GM23338 (cell line): ENCODE results near the gene LPP. TPM values are rescaled to one million over a fixed set of nuclear protein-coding genes. Genes with fewer than 3 reads are reported as not detected.

Source experiments
- ATAC-seq: fragments of 200-7000 bp; cut with Tn5 transposase; 3 replicates; pipeline ENCODE4 v1.9.1; 2020
- DNase-seq: peaks from one replicate; pipeline ENCODE4 v3.0.0-alpha.2; 2015; ENCODE audit warnings: low spot score
- H2AFZ ChIP-seq: fragments of 200-600 bp; sonication (generic); 2 replicates; pipeline ENCODE4 v1.8.0; 2016; ENCODE audit warnings: antibody characterized with exemption, mild to moderate bottlenecking, moderate library complexity
- H3F3A ChIP-seq: fragments of 200-600 bp; sonication (generic); replicated peaks from 2 replicates; pipeline ENCODE4 v1.8.0; 2017; ENCODE audit warnings: antibody characterized with exemption, mixed run types, low read depth
- H3K27ac ChIP-seq: fragments of 200-600 bp; sonication (generic); 2 replicates; pipeline ENCODE4 v1.6.1; 2016; ENCODE audit warnings: low read depth
- H3K27me3 ChIP-seq: fragments of 200-600 bp; sonication (generic); 2 replicates; pipeline ENCODE4 v1.8.0; 2016; ENCODE audit warnings: mild to moderate bottlenecking, mixed run types, moderate library complexity; ENCODE audit not compliant: insufficient read depth
- H3K36me3 ChIP-seq: fragments of 200-600 bp; sonication (generic); 2 replicates; pipeline ENCODE4 v1.8.0; 2016; ENCODE audit warnings: mild to moderate bottlenecking; ENCODE audit not compliant: insufficient read depth
- H3K4me1 ChIP-seq: fragments of 200-600 bp; sonication (generic); 2 replicates; pipeline ENCODE4 v1.8.0; 2016; ENCODE audit warnings: mild to moderate bottlenecking, moderate library complexity; ENCODE audit not compliant: insufficient read depth
- H3K4me2 ChIP-seq: fragments of 200-600 bp; sonication (generic); 2 replicates; pipeline ENCODE4 v1.7.1; 2017; ENCODE audit warnings: mixed run types
- H3K4me3 ChIP-seq: fragments of 200-600 bp; sonication (generic); 2 replicates; pipeline ENCODE4 v1.6.1; 2016; ENCODE audit warnings: mixed run types
- H3K79me2 ChIP-seq: fragments of 200-600 bp; sonication (generic); replicated peaks from 2 replicates; pipeline ENCODE4 v1.8.0; 2017; ENCODE audit warnings: mild to moderate bottlenecking; ENCODE audit not compliant: insufficient read depth
- H3K9me2 ChIP-seq: fragments of 200-600 bp; sonication (generic); 2 replicates; pipeline ENCODE4 v1.8.0; 2017; ENCODE audit not compliant: insufficient read depth
- H4K20me1 ChIP-seq: fragments of 200-600 bp; sonication (generic); replicated peaks from 2 replicates; pipeline ENCODE4 v1.8.0; 2017; ENCODE audit warnings: mild to moderate bottlenecking; ENCODE audit not compliant: insufficient read depth
- H3K27ac Mint-ChIP-seq: 2 replicates; pipeline ENCODE4 v1.8.0; 2020; ENCODE audit warnings: inconsistent platforms, mild to moderate bottlenecking, moderate library complexity, mixed read lengths
- H3K27me3 Mint-ChIP-seq: 3 replicates; pipeline ENCODE4 v1.8.0; 2022; ENCODE audit warnings: low read depth, mild to moderate bottlenecking, moderate library complexity, mixed read lengths, inconsistent platforms; ENCODE audit not compliant: insufficient read depth, poor library complexity
- H3K36me3 Mint-ChIP-seq: 3 replicates; pipeline ENCODE4 v1.8.0; 2021; ENCODE audit warnings: low read depth, mild to moderate bottlenecking, inconsistent platforms, moderate library complexity, mixed read lengths
- H3K4me1 Mint-ChIP-seq: 3 replicates; pipeline ENCODE4 v1.8.0; 2020; ENCODE audit warnings: mild to moderate bottlenecking, inconsistent platforms, mixed read lengths
- H3K4me3 Mint-ChIP-seq: 3 replicates; pipeline ENCODE4 v1.8.0; 2021; ENCODE audit warnings: moderate library complexity, mild to moderate bottlenecking, inconsistent platforms, mixed read lengths
- H3K9me3 Mint-ChIP-seq: 3 replicates; pipeline ENCODE4 v1.8.0; 2020; ENCODE audit warnings: moderate library complexity, mild to moderate bottlenecking, inconsistent platforms, mixed read lengths
- CREB1 ChIP-seq: fragments of 250-450 bp; sonication (Bioruptor Pico); IDR thresholded peaks from 2 replicates; pipeline ENCODE4 v1.5.0; 2020; ENCODE audit warnings: low read depth, mild to moderate bottlenecking, moderate library complexity
- EZH2 ChIP-seq: fragments of 200-600 bp; sonication (generic); IDR thresholded peaks from one replicate; pipeline ENCODE4 v1.8.0; 2017; ENCODE audit warnings: antibody characterized with exemption, mild to moderate bottlenecking, low read depth; ENCODE audit not compliant: unreplicated experiment
- EZH2phosphoT487 ChIP-seq: fragments of 200-600 bp; sonication (generic); IDR thresholded peaks from one replicate; pipeline ENCODE4 v1.8.1; 2018; ENCODE audit warnings: antibody characterized with exemption; ENCODE audit not compliant: unreplicated experiment
- JUNB ChIP-seq: IDR thresholded peaks from one replicate; pipeline ENCODE4 v1.6.1; 2016; ENCODE audit warnings: antibody characterized with exemption; ENCODE audit not compliant: unreplicated experiment
- NANOG ChIP-seq: IDR thresholded peaks from 2 replicates; pipeline ENCODE4 v1.6.1; 2016; ENCODE audit warnings: antibody characterized with exemption, borderline replicate concordance
- POLR2AphosphoS5 ChIP-seq: IDR thresholded peaks from 2 replicates; pipeline ENCODE4 v1.6.1; 2016; ENCODE audit warnings: antibody characterized with exemption, low read depth
- STAT1 ChIP-seq: IDR thresholded peaks from one replicate; pipeline ENCODE4 v1.6.1; 2016; ENCODE audit warnings: antibody characterized with exemption; ENCODE audit not compliant: unreplicated experiment
- ZNF114 ChIP-seq: fragments of 250-450 bp; sonication (Bioruptor Pico); IDR thresholded peaks from 2 replicates; pipeline ENCODE4 v1.5.0; 2020; ENCODE audit warnings: mild to moderate bottlenecking, moderate library complexity
- ZNF331 ChIP-seq: fragments of 250-450 bp; sonication (Bioruptor Pico); IDR thresholded peaks from 2 replicates; pipeline ENCODE4 v1.5.0; 2020; ENCODE audit warnings: low read depth, mild to moderate bottlenecking, moderate library complexity
- polyA plus RNA-seq: library from polyadenylated mRNA; unstranded; fragments of >200 nt; fragmentation: Nextera tagmentation; extraction: Ambion mirVana; gene quantifications from 2 replicates; pipeline ENCODE4 v1.2.1, GENCODE V29; 2016
- total RNA-seq: library from RNA; depleted of rRNA; stranded (reverse); fragments of >200 nt; shearing (Covaris generic); gene quantifications from 2 replicates; pipeline ENCODE4 v1.2.3, GENCODE V29; 2014
- TF ChIP-seq, protein P1 (sequence below): IDR thresholded peaks from 2 replicates; pipeline ENCODE4 v1.6.1; 2016; ENCODE audit warnings: antibody characterized with exemption
- TF ChIP-seq, protein P2 (sequence below), 2 experiments: fragments of 200-600 bp in 1 of 2; sonication (generic) in 1 of 2; conservative IDR thresholded peaks; 2 replicates each; pipeline versions ENCODE4 v1.5.1 to v1.6.1; 2016 to 2017; ENCODE audit warnings: antibody characterized with exemption in 2 of 2, low read depth in 2 of 2, mild to moderate bottlenecking in 2 of 2, moderate library complexity in 1 of 2
- TF ChIP-seq, protein P3 (sequence below): IDR thresholded peaks from one replicate; pipeline ENCODE4 v1.6.1; 2018; ENCODE audit warnings: antibody characterized with exemption; ENCODE audit not compliant: unreplicated experiment
- TF ChIP-seq, protein P4 (sequence below): fragments of 250-450 bp; sonication (Bioruptor Pico); IDR thresholded peaks from 2 replicates; pipeline ENCODE4 v1.5.0; 2020; ENCODE audit warnings: mild to moderate bottlenecking, moderate library complexity

LPP gene
- total and polyA plus RNA-seq, 2 experiments from 2014 or later = 23.0 to 35.2 TPM

DNA sequence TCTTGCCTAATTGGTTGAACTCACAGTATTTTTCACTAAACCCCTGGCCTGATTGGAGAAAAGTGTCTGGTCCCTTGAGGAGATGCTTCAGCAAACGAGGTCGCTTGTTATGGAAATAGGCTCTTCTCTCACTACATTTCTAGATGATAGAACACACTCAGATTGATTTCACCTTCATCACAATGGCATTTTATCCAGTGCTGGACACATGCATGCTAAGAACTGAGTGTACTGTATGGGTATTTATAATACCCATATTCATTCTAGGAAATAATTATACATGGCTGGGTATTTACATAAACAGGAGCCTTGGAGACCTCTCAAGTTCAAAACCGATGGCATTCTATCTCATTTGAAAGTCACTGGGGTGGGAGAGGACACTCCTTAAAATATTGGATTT is 444.9 kb downstream of the LPP start:
- Histone ChIP-seq H3K27ac (no peak overlapping the region), H3F3A (no peaks in the 10 kb centered on the region), H3K4me2 (no peak overlapping the region), H4K20me1 (no peaks in the 10 kb centered on the region), H3K36me3 (no peaks in the 10 kb centered on the region), H3K27me3 (no peaks in the 10 kb centered on the region), H2AFZ (no peak overlapping the region), H3K4me1 (no peaks in the 10 kb centered on the region), H3K9me2 (no peaks in the 10 kb centered on the region), H3K4me3 (no peak overlapping the region), H3K79me2 (no peaks in the 10 kb centered on the region)
- ATAC-seq = no peak
- TF ChIP-seq JUNB (no peak), ZNF331 (CRISPR knock-in tag) (no peak), EZH2 (no peak), POLR2AphosphoS5 (no peak), EZH2phosphoT487 (no peak), STAT1 (no peak), NANOG (no peak), ZNF114 (CRISPR knock-in tag) (no peak), CREB1 (CRISPR knock-in tag) (no peak)
- TF ChIP-seq, protein P1, sequence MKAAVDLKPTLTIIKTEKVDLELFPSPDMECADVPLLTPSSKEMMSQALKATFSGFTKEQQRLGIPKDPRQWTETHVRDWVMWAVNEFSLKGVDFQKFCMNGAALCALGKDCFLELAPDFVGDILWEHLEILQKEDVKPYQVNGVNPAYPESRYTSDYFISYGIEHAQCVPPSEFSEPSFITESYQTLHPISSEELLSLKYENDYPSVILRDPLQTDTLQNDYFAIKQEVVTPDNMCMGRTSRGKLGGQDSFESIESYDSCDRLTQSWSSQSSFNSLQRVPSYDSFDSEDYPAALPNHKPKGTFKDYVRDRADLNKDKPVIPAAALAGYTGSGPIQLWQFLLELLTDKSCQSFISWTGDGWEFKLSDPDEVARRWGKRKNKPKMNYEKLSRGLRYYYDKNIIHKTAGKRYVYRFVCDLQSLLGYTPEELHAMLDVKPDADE = no peak
- TF ChIP-seq, protein P2, sequence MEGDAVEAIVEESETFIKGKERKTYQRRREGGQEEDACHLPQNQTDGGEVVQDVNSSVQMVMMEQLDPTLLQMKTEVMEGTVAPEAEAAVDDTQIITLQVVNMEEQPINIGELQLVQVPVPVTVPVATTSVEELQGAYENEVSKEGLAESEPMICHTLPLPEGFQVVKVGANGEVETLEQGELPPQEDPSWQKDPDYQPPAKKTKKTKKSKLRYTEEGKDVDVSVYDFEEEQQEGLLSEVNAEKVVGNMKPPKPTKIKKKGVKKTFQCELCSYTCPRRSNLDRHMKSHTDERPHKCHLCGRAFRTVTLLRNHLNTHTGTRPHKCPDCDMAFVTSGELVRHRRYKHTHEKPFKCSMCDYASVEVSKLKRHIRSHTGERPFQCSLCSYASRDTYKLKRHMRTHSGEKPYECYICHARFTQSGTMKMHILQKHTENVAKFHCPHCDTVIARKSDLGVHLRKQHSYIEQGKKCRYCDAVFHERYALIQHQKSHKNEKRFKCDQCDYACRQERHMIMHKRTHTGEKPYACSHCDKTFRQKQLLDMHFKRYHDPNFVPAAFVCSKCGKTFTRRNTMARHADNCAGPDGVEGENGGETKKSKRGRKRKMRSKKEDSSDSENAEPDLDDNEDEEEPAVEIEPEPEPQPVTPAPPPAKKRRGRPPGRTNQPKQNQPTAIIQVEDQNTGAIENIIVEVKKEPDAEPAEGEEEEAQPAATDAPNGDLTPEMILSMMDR (conservative IDR thresholded peaks at IDR 0.05; ENCODE audit: low read depth in 2 of 2) = no peak
- TF ChIP-seq, protein P3, sequence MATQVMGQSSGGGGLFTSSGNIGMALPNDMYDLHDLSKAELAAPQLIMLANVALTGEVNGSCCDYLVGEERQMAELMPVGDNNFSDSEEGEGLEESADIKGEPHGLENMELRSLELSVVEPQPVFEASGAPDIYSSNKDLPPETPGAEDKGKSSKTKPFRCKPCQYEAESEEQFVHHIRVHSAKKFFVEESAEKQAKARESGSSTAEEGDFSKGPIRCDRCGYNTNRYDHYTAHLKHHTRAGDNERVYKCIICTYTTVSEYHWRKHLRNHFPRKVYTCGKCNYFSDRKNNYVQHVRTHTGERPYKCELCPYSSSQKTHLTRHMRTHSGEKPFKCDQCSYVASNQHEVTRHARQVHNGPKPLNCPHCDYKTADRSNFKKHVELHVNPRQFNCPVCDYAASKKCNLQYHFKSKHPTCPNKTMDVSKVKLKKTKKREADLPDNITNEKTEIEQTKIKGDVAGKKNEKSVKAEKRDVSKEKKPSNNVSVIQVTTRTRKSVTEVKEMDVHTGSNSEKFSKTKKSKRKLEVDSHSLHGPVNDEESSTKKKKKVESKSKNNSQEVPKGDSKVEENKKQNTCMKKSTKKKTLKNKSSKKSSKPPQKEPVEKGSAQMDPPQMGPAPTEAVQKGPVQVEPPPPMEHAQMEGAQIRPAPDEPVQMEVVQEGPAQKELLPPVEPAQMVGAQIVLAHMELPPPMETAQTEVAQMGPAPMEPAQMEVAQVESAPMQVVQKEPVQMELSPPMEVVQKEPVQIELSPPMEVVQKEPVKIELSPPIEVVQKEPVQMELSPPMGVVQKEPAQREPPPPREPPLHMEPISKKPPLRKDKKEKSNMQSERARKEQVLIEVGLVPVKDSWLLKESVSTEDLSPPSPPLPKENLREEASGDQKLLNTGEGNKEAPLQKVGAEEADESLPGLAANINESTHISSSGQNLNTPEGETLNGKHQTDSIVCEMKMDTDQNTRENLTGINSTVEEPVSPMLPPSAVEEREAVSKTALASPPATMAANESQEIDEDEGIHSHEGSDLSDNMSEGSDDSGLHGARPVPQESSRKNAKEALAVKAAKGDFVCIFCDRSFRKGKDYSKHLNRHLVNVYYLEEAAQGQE = no peak
- TF ChIP-seq, protein P4, sequence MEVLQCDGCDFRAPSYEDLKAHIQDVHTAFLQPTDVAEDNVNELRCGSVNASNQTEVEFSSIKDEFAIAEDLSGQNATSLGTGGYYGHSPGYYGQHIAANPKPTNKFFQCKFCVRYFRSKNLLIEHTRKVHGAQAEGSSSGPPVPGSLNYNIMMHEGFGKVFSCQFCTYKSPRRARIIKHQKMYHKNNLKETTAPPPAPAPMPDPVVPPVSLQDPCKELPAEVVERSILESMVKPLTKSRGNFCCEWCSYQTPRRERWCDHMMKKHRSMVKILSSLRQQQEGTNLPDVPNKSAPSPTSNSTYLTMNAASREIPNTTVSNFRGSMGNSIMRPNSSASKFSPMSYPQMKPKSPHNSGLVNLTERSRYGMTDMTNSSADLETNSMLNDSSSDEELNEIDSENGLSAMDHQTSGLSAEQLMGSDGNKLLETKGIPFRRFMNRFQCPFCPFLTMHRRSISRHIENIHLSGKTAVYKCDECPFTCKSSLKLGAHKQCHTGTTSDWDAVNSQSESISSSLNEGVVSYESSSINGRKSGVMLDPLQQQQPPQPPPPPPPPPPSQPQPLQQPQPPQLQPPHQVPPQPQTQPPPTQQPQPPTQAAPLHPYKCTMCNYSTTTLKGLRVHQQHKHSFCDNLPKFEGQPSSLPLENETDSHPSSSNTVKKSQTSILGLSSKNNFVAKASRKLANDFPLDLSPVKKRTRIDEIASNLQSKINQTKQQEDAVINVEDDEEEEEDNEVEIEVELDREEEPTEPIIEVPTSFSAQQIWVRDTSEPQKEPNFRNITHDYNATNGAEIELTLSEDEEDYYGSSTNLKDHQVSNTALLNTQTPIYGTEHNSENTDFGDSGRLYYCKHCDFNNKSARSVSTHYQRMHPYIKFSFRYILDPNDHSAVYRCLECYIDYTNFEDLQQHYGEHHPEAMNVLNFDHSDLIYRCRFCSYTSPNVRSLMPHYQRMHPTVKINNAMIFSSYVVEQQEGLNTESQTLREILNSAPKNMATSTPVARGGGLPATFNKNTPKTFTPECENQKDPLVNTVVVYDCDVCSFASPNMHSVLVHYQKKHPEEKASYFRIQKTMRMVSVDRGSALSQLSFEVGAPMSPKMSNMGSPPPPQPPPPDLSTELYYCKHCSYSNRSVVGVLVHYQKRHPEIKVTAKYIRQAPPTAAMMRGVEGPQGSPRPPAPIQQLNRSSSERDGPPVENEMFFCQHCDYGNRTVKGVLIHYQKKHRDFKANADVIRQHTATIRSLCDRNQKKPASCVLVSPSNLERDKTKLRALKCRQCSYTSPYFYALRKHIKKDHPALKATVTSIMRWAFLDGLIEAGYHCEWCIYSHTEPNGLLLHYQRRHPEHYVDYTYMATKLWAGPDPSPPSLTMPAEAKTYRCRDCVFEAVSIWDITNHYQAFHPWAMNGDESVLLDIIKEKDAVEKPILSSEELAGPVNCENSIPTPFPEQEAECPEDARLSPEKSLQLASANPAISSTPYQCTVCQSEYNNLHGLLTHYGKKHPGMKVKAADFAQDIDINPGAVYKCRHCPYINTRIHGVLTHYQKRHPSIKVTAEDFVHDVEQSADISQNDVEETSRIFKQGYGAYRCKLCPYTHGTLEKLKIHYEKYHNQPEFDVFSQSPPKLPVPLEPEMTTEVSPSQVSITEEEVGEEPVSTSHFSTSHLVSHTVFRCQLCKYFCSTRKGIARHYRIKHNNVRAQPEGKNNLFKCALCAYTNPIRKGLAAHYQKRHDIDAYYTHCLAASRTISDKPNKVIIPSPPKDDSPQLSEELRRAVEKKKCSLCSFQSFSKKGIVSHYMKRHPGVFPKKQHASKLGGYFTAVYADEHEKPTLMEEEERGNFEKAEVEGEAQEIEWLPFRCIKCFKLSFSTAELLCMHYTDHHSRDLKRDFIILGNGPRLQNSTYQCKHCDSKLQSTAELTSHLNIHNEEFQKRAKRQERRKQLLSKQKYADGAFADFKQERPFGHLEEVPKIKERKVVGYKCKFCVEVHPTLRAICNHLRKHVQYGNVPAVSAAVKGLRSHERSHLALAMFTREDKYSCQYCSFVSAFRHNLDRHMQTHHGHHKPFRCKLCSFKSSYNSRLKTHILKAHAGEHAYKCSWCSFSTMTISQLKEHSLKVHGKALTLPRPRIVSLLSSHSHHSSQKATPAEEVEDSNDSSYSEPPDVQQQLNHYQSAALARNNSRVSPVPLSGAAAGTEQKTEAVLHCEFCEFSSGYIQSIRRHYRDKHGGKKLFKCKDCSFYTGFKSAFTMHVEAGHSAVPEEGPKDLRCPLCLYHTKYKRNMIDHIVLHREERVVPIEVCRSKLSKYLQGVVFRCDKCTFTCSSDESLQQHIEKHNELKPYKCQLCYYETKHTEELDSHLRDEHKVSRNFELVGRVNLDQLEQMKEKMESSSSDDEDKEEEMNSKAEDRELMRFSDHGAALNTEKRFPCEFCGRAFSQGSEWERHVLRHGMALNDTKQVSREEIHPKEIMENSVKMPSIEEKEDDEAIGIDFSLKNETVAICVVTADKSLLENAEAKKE (CRISPR knock-in tag) = no peak
- no peaks in the 10 kb centered on the region for H3K4me1 Mint-ChIP-seq
- H3K9me3 Mint-ChIP-seq = no peaks in the 10 kb centered on the region
- no peak overlapping the region for H3K4me3 Mint-ChIP-seq
- no peaks in the 10 kb centered on the region for H3K36me3 Mint-ChIP-seq
- no peaks in the 10 kb centered on the region for H3K27me3 Mint-ChIP-seq
- no peak overlapping the region for H3K27ac Mint-ChIP-seq
- no peak for DNase-seq
